Activated CD4-positive, alpha-beta memory T cell treated with anti-CD3 and anti-CD28 coated beads for 36 hours (primary cell): ENCODE measurements around the gene ZSCAN23. TPM values are rescaled to one million over a fixed set of nuclear protein-coding genes. Genes with fewer than 3 reads are reported as not detected.
A peak's percentile ranks its signal among the peaks of the same experiment; 100 is the strongest.

Source experiments
- CTCF ChIA-PET: fragments of 350-600 bp; sonication (Branson Sonifier 250); formaldehyde crosslinking; loops from one replicate; lab custom pipeline; 2021; ENCODE audit warnings: antibody characterized with exemption, inconsistent platforms; lab: Charles Lee
- POLR2A ChIA-PET: fragments of 350-600 bp; sonication (Branson Sonifier 250); formaldehyde crosslinking; loops from one replicate; lab custom pipeline; 2021; ENCODE audit warnings: antibody characterized with exemption; lab: Charles Lee
- DNase-seq: peaks from one replicate; pipeline ENCODE4 v3.0.0-alpha.2; 2020
- H3K27ac Mint-ChIP-seq: one replicate; pipeline ENCODE4 v1.8.0; 2021; ENCODE audit warnings: mixed read lengths
- H3K27me3 Mint-ChIP-seq: one replicate; pipeline ENCODE4 v1.8.0; 2021; ENCODE audit warnings: mixed read lengths
- H3K36me3 Mint-ChIP-seq: one replicate; pipeline ENCODE4 v1.8.0; 2021; ENCODE audit warnings: mixed read lengths
- H3K4me1 Mint-ChIP-seq: one replicate; pipeline ENCODE4 v1.8.0; 2021; ENCODE audit warnings: low read depth, mixed read lengths
- H3K4me3 Mint-ChIP-seq: one replicate; pipeline ENCODE4 v1.8.0; 2021; ENCODE audit warnings: mild to moderate bottlenecking, mixed read lengths
- H3K9me3 Mint-ChIP-seq: one replicate; pipeline ENCODE4 v1.8.0; 2021; ENCODE audit warnings: mixed read lengths
- intact Hi-C: fragments of 100-400 bp; cut with micrococcal nuclease; formaldehyde crosslinking; loops from one replicate; pipeline ENCODE4 v1.15.1; 2023
- total RNA-seq, 2 experiments: library from RNA; stranded (reverse); gene quantifications; one replicate each; pipeline ENCODE4 v1.2.3, GENCODE V29; 2021

Gene ZSCAN23
- total RNA-seq, 2 experiments from 2014 or later = 0.83 to 1.1 TPM

DNA sequence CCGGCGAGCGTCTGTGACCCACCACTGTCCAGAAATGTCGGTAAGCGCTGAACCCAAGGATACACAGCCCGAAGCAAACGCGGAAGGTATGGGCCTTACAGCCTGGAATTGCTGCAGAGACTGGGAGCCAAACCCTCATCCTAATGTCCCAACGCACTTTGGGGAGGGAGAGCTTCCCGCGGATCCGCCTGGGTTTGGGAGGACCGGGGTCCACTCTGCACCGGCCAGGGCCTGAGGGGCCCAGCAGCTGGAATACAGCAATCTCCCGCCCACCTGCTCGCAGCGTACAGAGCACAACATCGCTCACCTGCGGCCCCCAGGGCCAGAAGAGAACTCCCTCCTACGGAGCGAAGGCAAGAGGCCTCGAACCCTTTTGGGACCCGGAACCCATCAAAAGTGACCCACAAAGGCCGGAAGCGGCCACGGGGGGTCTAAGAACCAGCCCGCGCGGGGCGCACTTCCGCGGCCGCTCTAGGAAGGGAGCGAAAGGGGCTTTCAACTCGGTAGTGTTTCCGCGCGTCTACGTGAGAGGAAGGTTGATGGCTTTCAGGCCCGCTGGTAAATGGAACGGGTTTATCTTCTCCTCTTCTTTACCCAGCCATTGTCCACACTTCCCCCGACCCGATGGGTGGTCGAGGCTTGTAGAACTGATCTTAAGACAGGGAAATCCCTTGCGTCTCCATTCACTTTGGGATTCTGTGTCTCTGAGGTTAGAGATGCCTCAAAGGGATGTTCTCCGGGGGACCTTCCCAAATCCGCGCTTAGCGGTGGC, 43.8 kb downstream of the ZSCAN23 start, which contains the start of gene ZSCAN12:
Gene ZSCAN12 (minus strand): TSS at position 398 of the 772 bp plus-strand sequence. CDS start 1,342 bp downstream, outside the sequence.
- H3K4me3 Mint-ChIP-seq = peak within 1 kb of the TSS; percentile 85
- H3K36me3 Mint-ChIP-seq = peaks cover 28% of the 10 kb centered on the region
- peak; percentile 90 for DNase-seq
- intact Hi-C loops = loop anchor here (1.0 to 5.0 kb wide), 8 partner anchors 44 to 258 kb away; partner anchors contain the start of genes ZKSCAN3, ZKSCAN4, ZKSCAN8 and ZSCAN23
- peaks cover 2% of the 10 kb centered on the region for H3K9me3 Mint-ChIP-seq
- POLR2A ChIA-PET = no interaction called here
- H3K4me1 Mint-ChIP-seq = peaks cover 30% of the 10 kb centered on the region
- peak within 1 kb of the TSS; percentile 84 for H3K27ac Mint-ChIP-seq
- peaks cover 24% of the 10 kb centered on the region for H3K27me3 Mint-ChIP-seq
- CTCF ChIA-PET = interaction anchor here (0.9 kb wide), 1 partner anchor 1011 kb away, joined by 3 read pairs; the partner anchor contains the start of gene ZNF391

DNA sequence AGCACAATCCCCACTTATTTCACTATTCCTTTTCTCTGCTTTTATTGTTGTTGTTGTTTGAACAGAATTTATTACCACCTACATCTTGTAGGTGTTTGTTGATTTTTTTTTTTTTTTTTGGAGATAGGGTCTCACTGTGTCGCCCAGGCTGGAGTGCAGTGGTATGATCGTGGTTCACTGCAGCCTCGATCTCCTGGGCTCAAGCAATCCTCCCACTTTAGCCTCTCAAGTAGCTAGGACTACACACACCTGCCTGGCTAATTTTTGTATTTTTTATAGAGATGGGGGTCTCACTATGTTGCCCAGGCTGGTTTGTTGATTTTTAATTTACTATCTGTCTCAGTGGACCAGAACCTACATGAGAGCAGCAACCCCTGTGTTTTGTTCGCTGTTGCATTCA, 47.4 kb downstream of the ZSCAN23 start:
- DNase-seq = no peak
- H3K4me1 Mint-ChIP-seq = peaks cover 33% of the 10 kb centered on the region
- no peak overlapping the region for H3K27ac Mint-ChIP-seq
- peaks cover 50% of the 10 kb centered on the region for H3K36me3 Mint-ChIP-seq
- H3K27me3 Mint-ChIP-seq = peaks cover under 1% of the 10 kb centered on the region
- POLR2A ChIA-PET = no interaction called here
- H3K4me3 Mint-ChIP-seq = no peak overlapping the region
- H3K9me3 Mint-ChIP-seq = no peaks in the 10 kb centered on the region
- intact Hi-C loops = loop anchor here (5.0 kb wide), 3 partner anchors 91 to 146 kb away; partner anchors contain the start of gene ZSCAN26
- CTCF ChIA-PET = no interaction called here

DNA sequence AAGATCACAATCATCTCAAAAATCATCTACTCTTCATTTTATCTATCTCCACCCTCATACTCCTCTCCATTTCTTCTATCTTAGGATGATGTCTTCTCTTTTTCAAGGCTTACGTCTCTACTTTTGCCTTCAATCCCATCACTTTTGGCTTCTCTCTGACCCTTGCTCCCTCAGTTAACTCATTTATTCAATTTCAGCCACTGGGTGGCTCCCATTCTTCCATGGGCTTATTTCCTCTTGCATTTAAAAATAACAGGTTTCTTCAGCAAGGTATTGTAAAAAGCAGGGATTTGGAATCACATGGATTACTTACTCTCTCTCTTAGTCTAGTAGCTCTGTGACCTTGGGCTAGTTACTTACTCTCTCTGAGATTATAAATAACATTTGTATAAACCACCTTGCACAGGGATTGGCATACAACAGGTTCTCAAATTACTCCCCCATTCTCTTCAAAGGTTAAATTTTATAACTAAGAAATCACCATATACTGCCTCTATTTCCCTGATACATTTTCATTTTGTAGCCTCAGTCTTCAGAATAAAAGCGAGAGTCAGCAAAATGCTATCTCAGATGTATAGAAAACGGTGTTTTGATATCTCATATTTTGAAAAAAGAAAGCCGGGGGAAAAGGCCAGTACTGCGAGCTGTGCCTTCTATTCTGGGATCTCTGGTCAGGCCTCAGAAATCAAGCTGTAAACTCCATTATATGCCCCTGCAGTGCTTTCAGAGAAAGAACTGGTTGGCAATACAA, 49.2 kb downstream of the ZSCAN23 start:
- Mint-ChIP-seq H3K4me1 (peaks cover 30% of the 10 kb centered on the region), H3K9me3 (no peaks in the 10 kb centered on the region), H3K27me3 (no peaks in the 10 kb centered on the region), H3K36me3 (peaks cover 65% of the 10 kb centered on the region), H3K27ac (no peak overlapping the region), H3K4me3 (no peak overlapping the region)
- intact Hi-C loops = loop anchor here (1.0 kb wide), 1 partner anchor 290 kb away; no protein-coding TSS in a partner anchor
- ChIA-PET POLR2A (no interaction called here), CTCF (no interaction called here)
- no peak for DNase-seq

DNA sequence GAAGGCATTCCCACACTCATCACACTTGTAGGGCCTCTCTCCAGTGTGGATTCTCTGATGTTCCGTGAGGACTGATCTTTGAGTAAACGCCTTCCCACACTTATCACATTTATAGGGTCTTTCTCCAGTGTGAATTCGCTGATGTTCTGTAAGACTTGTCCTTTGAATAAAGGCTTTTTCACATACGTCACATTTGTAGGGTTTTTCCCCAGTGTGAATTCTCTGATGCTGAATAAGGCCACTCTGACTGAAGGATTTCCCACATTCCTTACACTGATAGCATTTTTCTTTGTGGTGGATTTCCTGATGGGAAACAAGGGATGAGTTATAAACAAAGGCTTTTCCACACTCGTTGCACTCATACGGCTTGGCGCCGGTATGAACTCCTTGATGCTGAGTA, 52.6 kb downstream of the ZSCAN23 start:
- Mint-ChIP-seq H3K9me3 (no peaks in the 10 kb centered on the region), H3K36me3 (peaks cover 65% of the 10 kb centered on the region), H3K4me3 (no peak overlapping the region), H3K27ac (no peak overlapping the region), H3K27me3 (no peaks in the 10 kb centered on the region), H3K4me1 (peaks cover 8% of the 10 kb centered on the region)
- CTCF ChIA-PET = no interaction called here
- POLR2A ChIA-PET = no interaction called here
- intact Hi-C loops = no loop called here
- DNase-seq = no peak

- CTCF ChIA-PET = interaction anchor here (1.9 kb wide), 1 partner anchor 28 kb away, joined by 7 read pairs; no protein-coding TSS in a partner anchor
- intact Hi-C loops = no loop called here
- Mint-ChIP-seq H3K27ac (no peak overlapping the region), H3K27me3 (no peaks in the 10 kb centered on the region), H3K9me3 (peaks cover 11% of the 10 kb centered on the region), H3K36me3 (peaks cover 74% of the 10 kb centered on the region), H3K4me1 (no peaks in the 10 kb centered on the region), H3K4me3 (no peak overlapping the region)
- no peak for DNase-seq
- POLR2A ChIA-PET = no interaction called here
Measured at GRCh38 chr6:28384143-28384533, 59.2 kb downstream of the ZSCAN23 start.

GRCh38 chr6:28383235-28384142, 59.8 kb downstream of the ZSCAN23 start:
- Mint-ChIP-seq H3K9me3 (peaks cover 11% of the 10 kb centered on the region), H3K4me1 (no peaks in the 10 kb centered on the region), H3K4me3 (peak overlapping the region; percentile 33), H3K27ac (no peak overlapping the region), H3K27me3 (no peaks in the 10 kb centered on the region), H3K36me3 (peaks cover 71% of the 10 kb centered on the region)
- ChIA-PET POLR2A (no interaction called here), CTCF (interaction anchor here (0.9 to 1.9 kb wide), 3 partner anchors 25 to 27 kb away, joined by 3 to 7 read pairs (median 3); no protein-coding TSS in a partner anchor)
- intact Hi-C loops = no loop called here
- DNase-seq = peak; percentile 42

Other genes starting within 250 kb of the ZSCAN23 start
- gene ZSCAN9, start 218.2 kb downstream of the ZSCAN23 start, total RNA-seq = 1 to 10 TPM; 2.8 to 3.0 TPM
- gene ZKSCAN4, start 191.2 kb downstream of the ZSCAN23 start, total RNA-seq = 1 to 10 TPM; 3.7 to 3.8 TPM
- not detected for gene NKAPL, start 184.2 kb downstream of the ZSCAN23 start, total RNA-seq
- 1 to 10 TPM; 6.0 to 6.4 TPM for gene ZSCAN26, start 176.3 kb downstream of the ZSCAN23 start, total RNA-seq
- gene PGBD1, start 161.9 kb downstream of the ZSCAN23 start, total RNA-seq = 1 to 10 TPM; 1.6 to 1.9 TPM
- 1 to 10 TPM in 1 of 2 experiments, under 1 TPM in 1; 0.77 to 1.6 TPM for gene ZSCAN31, start 107.3 kb downstream of the ZSCAN23 start, total RNA-seq
- gene ZKSCAN3, start 93.5 kb downstream of the ZSCAN23 start, total RNA-seq = 1 to 10 TPM; 2.2 to 2.7 TPM
- 1 to 10 TPM; 4.1 to 4.4 TPM for gene ZSCAN12, start 43.7 kb downstream of the ZSCAN23 start, total RNA-seq
- not detected for gene GPX6, start 72.3 kb upstream of the ZSCAN23 start, total RNA-seq
- gene GPX5, start 82.4 kb upstream of the ZSCAN23 start, total RNA-seq = not detected